Hepatocyte (in vitro differentiated cells): ENCODE results near the gene FANCM. TPM values are rescaled to one million over a fixed set of nuclear protein-coding genes. Genes with fewer than 3 reads are reported as not detected.
"Not testable (repeated sequence)": the region's sequence is repeated elsewhere in the genome, so short reads cannot be mapped to it uniquely, and the experiment has no call there.

Experiments used
- DNase-seq: peaks from one replicate; pipeline ENCODE4 v3.0.0-alpha.2; 2016; ENCODE audit warnings: low spot score
- H2AFZ ChIP-seq: fragments of 200-600 bp; sonication (generic); 2 replicates; pipeline ENCODE4 v1.6.0; 2016; ENCODE audit warnings: antibody characterized with exemption, mild to moderate bottlenecking
- H3K27ac ChIP-seq: fragments of 200-600 bp; sonication (generic); 2 replicates; pipeline ENCODE4 v1.5.1; 2016; ENCODE audit warnings: mild to moderate bottlenecking
- H3K27me3 ChIP-seq: fragments of 200-600 bp; sonication (generic); 2 replicates; pipeline ENCODE4 v1.6.1; 2016
- H3K36me3 ChIP-seq: fragments of 200-600 bp; sonication (generic); replicated peaks from 2 replicates; pipeline ENCODE4 v1.5.1; 2016; ENCODE audit warnings: low read depth; ENCODE audit not compliant: insufficient read depth
- H3K4me1 ChIP-seq: fragments of 200-600 bp; sonication (generic); 2 replicates; pipeline ENCODE4 v1.5.1; 2016; ENCODE audit warnings: mild to moderate bottlenecking, moderate library complexity; ENCODE audit not compliant: insufficient read depth
- H3K4me2 ChIP-seq: fragments of 200-600 bp; sonication (generic); 2 replicates; pipeline ENCODE4 v1.6.0; 2016
- H3K4me3 ChIP-seq: fragments of 200-600 bp; sonication (generic); 2 replicates; pipeline ENCODE4 v1.5.1; 2016; ENCODE audit warnings: mild to moderate bottlenecking
- H3K79me2 ChIP-seq: fragments of 200-600 bp; sonication (generic); 2 replicates; pipeline ENCODE4 v1.6.0; 2017; ENCODE audit warnings: mild to moderate bottlenecking
- H3K9me2 ChIP-seq: fragments of 200-600 bp; sonication (generic); replicated peaks from 2 replicates; pipeline ENCODE4 v1.6.0; 2017; ENCODE audit warnings: mild to moderate bottlenecking; ENCODE audit not compliant: insufficient read depth
- H3K9me3 ChIP-seq: fragments of 200-600 bp; sonication (generic); 2 replicates; pipeline ENCODE4 v1.5.1; 2016; ENCODE audit warnings: low read depth, mild to moderate bottlenecking
- H4K20me1 ChIP-seq: fragments of 200-600 bp; sonication (generic); 2 replicates; pipeline ENCODE4 v1.6.0; 2016; ENCODE audit warnings: mild to moderate bottlenecking; ENCODE audit not compliant: insufficient read depth, poor library complexity, severe bottlenecking
- EZH2 ChIP-seq: fragments of 200-600 bp; sonication (generic); IDR thresholded peaks from 2 replicates; pipeline ENCODE4 v1.6.1; 2016; ENCODE audit warnings: antibody characterized with exemption, mild to moderate bottlenecking, borderline replicate concordance
- EZH2phosphoT487 ChIP-seq: fragments of 200-600 bp; sonication (generic); IDR thresholded peaks from one replicate; pipeline ENCODE4 v1.6.1; 2018; ENCODE audit warnings: antibody characterized with exemption, mild to moderate bottlenecking, low read depth, moderate library complexity; ENCODE audit not compliant: unreplicated experiment, severe bottlenecking
- WGBS: methylation state at CpG from one replicate; pipeline ENCODE4 v1.1.6; 2016; ENCODE audit warnings: low lambda C conversion rate; ENCODE audit errors: missing lambda C conversion rate; 5-methylcytosine and 5-hydroxymethylcytosine counted together
- polyA plus RNA-seq: library from polyadenylated mRNA; unstranded; fragments of >200 nt; fragmentation: Nextera tagmentation; extraction: Ambion mirVana; gene quantifications from 2 replicates; pipeline ENCODE4 v1.2.1, GENCODE V29; 2016
- total RNA-seq: library from RNA; depleted of rRNA; stranded (reverse); fragments of >200 nt; gene quantifications from 2 replicates; pipeline ENCODE4 v1.2.3, GENCODE V29; 2014
- TF ChIP-seq, protein P1 (sequence below): fragments of 200-600 bp; sonication (generic); IDR thresholded peaks from 2 replicates; pipeline ENCODE4 v1.5.1; 2016; ENCODE audit warnings: antibody characterized with exemption, mild to moderate bottlenecking; ENCODE audit not compliant: poor library complexity

The FANCM gene
- total and polyA plus RNA-seq, 2 experiments from 2014 or later = 3.2 to 4.8 TPM

DNA sequence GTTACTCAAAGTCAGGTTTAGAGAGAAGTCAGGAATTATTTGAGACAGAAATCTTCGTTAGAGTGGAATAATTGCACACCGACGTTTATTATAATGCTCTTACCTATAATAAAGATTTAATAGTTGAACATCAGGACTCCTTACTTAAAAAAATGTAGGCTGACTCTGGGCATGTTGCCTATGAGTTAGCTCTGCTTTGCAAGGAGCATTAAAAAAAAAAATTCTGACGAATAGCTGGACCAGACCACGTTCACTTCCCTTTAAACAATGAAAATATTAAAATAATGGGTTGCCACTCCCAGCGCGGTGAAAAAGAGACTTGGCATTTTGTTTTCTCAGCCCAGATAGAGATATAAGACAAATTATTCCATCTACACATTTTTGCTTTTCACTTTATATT is 574 bp upstream of the FANCM start:
- H3K4me3 ChIP-seq = peak overlapping the region; percentile 48
- H3K9me3 ChIP-seq = no peaks in the 10 kb centered on the region
- H4K20me1 ChIP-seq = no peaks in the 10 kb centered on the region
- 1% methylated on average over 7 of the region's 7 CpGs for WGBS
- TF ChIP-seq EZH2 (no peak), EZH2phosphoT487 (no peak)
- TF ChIP-seq, protein P1, sequence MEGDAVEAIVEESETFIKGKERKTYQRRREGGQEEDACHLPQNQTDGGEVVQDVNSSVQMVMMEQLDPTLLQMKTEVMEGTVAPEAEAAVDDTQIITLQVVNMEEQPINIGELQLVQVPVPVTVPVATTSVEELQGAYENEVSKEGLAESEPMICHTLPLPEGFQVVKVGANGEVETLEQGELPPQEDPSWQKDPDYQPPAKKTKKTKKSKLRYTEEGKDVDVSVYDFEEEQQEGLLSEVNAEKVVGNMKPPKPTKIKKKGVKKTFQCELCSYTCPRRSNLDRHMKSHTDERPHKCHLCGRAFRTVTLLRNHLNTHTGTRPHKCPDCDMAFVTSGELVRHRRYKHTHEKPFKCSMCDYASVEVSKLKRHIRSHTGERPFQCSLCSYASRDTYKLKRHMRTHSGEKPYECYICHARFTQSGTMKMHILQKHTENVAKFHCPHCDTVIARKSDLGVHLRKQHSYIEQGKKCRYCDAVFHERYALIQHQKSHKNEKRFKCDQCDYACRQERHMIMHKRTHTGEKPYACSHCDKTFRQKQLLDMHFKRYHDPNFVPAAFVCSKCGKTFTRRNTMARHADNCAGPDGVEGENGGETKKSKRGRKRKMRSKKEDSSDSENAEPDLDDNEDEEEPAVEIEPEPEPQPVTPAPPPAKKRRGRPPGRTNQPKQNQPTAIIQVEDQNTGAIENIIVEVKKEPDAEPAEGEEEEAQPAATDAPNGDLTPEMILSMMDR = no peak
- peak; percentile 8 for DNase-seq
- H3K79me2 ChIP-seq = peaks cover 68% of the 10 kb centered on the region
- peaks cover 10% of the 10 kb centered on the region for H3K4me1 ChIP-seq
- H3K27ac ChIP-seq = peak overlapping the region; percentile 83
- H2AFZ ChIP-seq = peak overlapping the region; percentile 91
- H3K27me3 ChIP-seq = no peaks in the 10 kb centered on the region
- peak overlapping the region; percentile 83 for H3K4me2 ChIP-seq
- no peaks in the 10 kb centered on the region for H3K36me3 ChIP-seq
- no peaks in the 10 kb centered on the region for H3K9me2 ChIP-seq

DNA sequence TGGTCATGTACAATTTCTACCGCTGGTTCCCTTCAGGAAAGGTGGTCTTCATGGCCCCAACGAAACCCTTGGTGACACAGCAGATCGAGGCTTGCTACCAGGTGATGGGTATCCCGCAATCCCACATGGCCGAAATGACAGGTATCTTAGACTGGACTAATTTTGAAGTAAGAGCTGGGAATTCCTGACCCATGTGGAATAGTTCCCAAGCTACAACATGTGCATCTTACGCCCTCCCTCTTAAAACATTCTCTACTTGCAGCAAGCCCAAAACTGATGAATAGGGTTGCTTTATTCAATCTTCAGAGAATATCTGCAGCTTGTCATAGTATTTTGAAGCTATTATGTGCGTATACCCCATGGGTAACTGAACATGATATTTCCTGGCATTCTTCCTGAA is 669 bp downstream of the FANCM start:
- H3K36me3 ChIP-seq = no peaks in the 10 kb centered on the region

DNA sequence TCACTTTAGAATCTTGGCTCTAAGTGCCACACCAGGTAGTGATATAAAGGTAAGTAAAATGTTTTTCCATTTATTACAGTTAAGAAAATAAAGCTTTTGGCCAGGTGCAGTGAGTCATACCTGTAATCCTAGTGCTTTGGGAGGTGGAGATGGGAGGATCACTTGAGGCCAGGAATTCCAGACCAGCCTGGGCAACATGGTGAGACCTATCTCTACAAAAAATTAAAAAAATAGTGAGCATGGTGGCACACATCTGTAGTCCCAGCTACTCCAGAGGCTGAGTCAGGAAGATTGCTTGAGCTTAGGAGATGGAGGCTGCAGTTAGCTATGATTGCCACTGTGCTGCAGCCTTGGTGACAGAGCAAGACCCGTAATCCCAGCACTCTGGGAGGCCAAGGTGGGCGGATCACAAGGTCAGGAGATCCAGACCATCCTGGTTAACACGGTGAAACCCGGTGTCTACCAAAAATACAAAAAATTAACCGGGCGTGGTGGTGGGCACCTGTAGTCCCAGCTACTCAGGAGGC is 5.0 kb downstream of the FANCM start:
- Histone ChIP-seq H3K27me3 (no peaks in the 10 kb centered on the region), H3K36me3 (no peaks in the 10 kb centered on the region), H3K4me1 (peaks cover 10% of the 10 kb centered on the region), H3K27ac (no peak overlapping the region), H4K20me1 (no peaks in the 10 kb centered on the region), H3K9me2 (no peaks in the 10 kb centered on the region), H3K4me3 (no peak overlapping the region), H2AFZ (no peak overlapping the region), H3K9me3 (no peaks in the 10 kb centered on the region), H3K79me2 (peaks cover 41% of the 10 kb centered on the region), H3K4me2 (no peak overlapping the region)
- TF ChIP-seq, protein P1 = no peak
- no peak for TF ChIP-seq EZH2
- TF ChIP-seq EZH2phosphoT487 = no peak
- DNase-seq = no peak
- 98% methylated on average over 6 of the region's 6 CpGs for WGBS

More for the DNA sequence above, 669 bp downstream of the FANCM start:
- 4% methylated on average over 7 of the region's 7 CpGs for WGBS
- peaks cover 10% of the 10 kb centered on the region for H3K4me1 ChIP-seq
- H3K4me2 ChIP-seq = peak overlapping the region; percentile 87
- DNase-seq = no peak
- peak overlapping the region; percentile 51 for H3K4me3 ChIP-seq
- no peaks in the 10 kb centered on the region for H3K9me3 ChIP-seq
- H3K27ac ChIP-seq = no peak overlapping the region
- peak overlapping the region; percentile 61 for H2AFZ ChIP-seq
- H3K27me3 ChIP-seq = no peaks in the 10 kb centered on the region
- no peak for TF ChIP-seq EZH2phosphoT487
- TF ChIP-seq, protein P1 = no peak
- TF ChIP-seq EZH2 = no peak
- no peaks in the 10 kb centered on the region for H3K9me2 ChIP-seq
- H4K20me1 ChIP-seq = no peaks in the 10 kb centered on the region
- H3K79me2 ChIP-seq = peaks cover 65% of the 10 kb centered on the region

DNA sequence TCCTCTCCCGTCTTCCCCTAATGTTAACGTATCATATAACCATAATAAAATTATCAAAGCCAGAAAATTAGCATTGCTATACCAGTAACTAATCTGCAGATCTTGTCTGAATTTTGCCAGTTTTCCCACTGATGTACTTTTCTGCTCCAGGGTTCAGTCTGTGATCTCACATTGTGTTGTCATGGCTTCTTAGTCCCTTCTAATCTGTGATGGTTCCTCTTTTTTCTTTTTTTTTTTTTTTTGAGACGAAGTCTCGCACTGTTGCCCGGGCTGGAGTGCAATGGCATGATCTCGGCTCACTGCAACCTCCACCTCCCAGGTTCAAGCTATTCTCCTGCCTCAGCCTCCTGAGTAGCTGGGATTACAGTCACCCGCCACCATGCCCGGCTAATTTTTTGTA is 6.4 kb downstream of the FANCM start:
- H3K4me1 ChIP-seq, H3K9me2 ChIP-seq, DNase-seq, H2AFZ ChIP-seq, H3K36me3 ChIP-seq, H3K9me3 ChIP-seq, H3K27ac ChIP-seq, H4K20me1 ChIP-seq, H3K4me3 ChIP-seq, H3K4me2 ChIP-seq, H3K27me3 ChIP-seq: not testable (repeated sequence)
- WGBS = 99% methylated on average over 8 of the region's 8 CpGs
- peaks cover 35% of the 10 kb centered on the region for H3K79me2 ChIP-seq
